Activated T-cell treated with anti-CD3 and anti-CD28 coated beads for 1 hour (primary cell): ENCODE measurements around the gene GRPEL2.
"Not testable (repeated sequence)": the region's sequence is repeated elsewhere in the genome, so short reads cannot be mapped to it uniquely, and the experiment has no call there.

Experiments
- DNase-seq: peaks from one replicate; pipeline ENCODE4 v3.0.0-alpha.2; 2020; ENCODE audit warnings: low read depth

The GRPEL2 gene

GRCh38 chr5:149376711-149377447 lies 31.6 kb downstream of the GRPEL2 start:
- no peak for DNase-seq

GRCh38 chr5:149378241-149378820 lies 33.0 kb downstream of the GRPEL2 start:
- no peak for DNase-seq

- DNase-seq: no peak
Observed at GRCh38 chr5:149379177-149379761, 34.0 kb downstream of the GRPEL2 start, which contains the start of gene IL17B. IL17B (minus strand) TSS chr5:149379292; CDS start chr5:149379225, 67 bp downstream.

DNA sequence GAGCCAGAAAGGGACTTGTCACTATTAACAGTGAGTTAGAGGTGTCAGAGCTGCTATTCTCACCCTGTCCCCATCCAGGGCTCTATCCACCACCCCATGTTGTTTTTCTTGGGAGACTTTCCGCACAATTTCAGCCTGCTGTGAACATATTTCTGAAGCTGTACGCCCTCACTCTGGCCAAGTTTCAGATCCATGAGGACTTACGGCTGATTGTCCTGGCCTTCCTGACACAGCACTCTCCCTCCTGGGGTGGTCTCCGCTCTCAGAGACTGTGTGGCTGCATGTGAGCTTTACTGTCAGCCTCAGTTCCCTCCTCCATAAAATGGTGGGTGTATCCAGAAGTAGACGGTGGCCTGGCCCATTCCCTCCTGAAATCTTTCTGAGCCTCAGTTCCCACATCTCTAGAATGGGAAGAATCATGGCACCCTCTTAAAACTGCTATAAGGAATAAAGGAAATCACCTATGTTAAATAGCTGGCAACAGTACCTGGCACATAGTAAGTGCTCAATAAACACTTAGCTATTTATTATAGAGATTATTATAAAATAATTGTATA lies 34.6 kb downstream of the GRPEL2 start:
- DNase-seq: no peak

GRCh38 chr5:149380466-149381121 lies 35.3 kb downstream of the GRPEL2 start:
- no peak for DNase-seq

- DNase-seq: no peak
Observed at GRCh38 chr5:149381261-149381985, 36.1 kb downstream of the GRPEL2 start.

DNA sequence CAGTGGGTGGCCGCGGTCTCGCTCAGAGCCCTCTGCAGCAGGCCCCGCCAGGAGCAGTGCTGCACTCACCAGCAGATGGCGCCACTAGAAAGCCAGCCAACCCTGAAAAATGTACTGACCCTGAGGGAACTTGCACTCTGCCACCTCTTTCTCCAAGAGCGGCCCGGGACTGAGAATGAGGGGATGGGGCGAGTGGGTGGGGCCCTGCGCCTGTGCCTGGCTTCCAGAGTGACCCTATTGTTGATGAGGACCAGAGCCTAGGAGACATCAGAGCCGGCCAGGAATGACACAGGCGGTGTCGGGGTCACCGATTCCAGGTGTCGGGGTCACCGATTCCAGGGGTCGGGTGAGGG lies 36.7 kb downstream of the GRPEL2 start:
- DNase-seq: peak; percentile 67

DNA sequence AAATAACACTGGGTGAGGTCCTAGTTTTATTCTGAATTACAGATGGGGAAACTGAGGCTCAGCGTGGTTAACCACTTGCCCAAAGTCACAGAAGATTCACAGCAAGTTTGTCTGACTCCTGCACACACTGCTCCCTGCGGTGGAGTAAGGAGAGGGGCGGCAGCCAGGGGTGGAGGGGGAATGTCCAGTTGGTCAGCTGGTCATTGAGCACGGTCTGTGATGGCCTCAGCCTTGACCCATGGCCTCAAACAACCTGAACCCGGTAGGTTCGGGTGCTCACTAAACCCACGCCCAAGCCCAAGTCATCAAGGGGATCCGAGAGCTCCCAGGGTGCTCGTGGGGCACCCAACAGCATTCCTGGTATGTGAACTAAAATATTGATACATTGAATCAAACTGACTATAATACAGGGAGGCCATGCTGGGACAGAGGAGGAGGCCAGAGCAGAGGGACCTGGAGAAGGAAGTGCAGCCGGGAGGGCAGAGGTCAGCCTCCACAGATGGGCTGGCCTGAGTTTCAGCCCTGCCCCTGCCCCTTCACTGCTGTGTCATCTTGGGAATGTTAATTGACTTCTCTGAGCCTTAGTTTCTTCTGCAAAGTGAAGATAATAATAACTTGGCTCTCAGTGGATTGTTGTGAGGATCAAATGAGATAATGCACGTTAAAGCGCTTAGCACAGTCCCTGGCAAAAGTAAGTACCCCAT lies 37.4 kb downstream of the GRPEL2 start:
- no peak for DNase-seq

GRCh38 chr5:149383399-149383798 lies 38.1 kb downstream of the GRPEL2 start:
- no peak for DNase-seq

DNA sequence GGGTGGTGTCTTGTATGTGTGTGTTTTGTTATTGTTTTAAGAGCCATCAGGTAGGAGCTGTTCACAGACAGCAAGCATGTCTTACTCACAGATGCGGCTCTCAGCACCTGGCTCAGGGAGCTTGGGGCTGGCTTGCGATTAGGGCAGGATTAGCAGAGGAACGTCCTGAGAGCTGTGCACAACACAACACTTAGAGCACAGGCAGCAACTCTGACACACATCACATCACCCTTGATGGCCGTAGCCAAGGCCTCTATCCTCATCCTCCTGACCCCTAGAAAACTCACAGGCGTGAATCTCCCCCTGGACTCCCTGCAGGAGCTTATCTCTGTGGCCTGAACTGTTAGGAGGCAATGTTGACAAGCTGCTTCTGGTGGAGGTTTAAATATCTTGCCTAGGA lies 40.9 kb downstream of the GRPEL2 start:
- DNase-seq: no peak

GRCh38 chr5:149387081-149387631 lies 41.9 kb downstream of the GRPEL2 start:
- DNase-seq: no peak

DNA sequence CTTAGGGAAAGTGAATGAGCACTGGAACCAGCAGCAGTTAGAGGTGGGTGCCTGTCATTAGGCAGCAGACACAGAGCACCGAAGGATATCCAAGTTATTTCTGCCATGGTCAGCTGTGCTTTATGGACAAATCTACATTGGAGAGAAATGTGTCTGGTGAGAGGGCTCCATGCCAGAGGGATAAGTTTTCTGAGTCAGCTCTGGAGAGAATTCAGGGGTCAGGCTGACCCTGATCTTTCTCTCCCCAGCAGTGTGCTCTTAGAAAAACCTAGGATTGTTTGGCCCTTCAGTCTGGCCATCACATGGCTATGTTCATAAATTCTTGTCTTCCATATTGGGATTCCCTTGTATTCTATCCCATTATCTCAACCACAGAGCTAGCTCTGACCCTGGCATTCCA lies 42.7 kb downstream of the GRPEL2 start:
- DNase-seq: no peak

GRCh38 chr5:149388498-149389190 lies 43.3 kb downstream of the GRPEL2 start:
- no peak for DNase-seq

DNA sequence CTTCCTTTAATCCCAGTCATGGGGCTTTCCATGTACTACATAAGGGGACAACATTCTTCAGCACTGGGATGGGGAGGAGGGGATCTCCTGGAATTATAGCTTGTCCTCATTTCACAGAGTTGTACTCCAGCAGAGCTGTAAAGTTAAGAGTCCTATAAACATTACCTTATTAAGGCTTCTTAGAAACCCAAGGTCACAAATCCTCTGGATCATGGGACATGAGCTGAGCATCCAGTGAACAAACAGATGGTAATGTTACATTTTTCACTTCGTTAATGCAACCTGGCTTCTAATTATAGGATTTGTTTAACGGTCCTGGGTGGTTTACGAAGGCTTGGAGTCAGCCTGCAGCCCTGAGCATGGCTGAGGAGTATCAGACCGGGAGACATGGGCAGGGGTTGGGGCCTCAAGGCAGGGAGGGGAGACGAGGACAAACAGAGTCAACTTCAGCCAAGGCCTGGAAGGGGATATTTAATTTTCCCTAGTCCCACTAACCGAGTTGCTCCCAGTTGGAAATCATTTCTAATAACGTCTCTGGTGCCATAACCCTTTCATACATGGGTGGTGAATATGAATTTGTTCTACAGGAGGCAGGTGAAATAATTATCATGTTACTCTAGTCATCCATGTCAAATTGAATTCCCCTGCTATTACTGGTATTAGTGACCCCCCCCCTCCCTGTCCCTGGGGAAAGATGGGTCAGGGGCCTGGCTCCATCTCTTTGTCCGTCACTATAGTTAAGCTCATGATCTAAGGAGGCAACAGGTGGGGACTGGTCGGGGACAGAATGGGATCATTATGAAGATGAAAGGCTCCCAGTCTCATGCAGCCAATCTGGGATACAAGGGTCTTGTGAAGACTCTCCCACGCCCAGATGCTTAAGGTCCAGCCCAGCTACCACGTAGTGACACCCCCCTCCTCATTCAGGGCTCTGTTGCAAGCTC lies 44.5 kb downstream of the GRPEL2 start:
- no peak for DNase-seq

- DNase-seq: not testable (repeated sequence)
Observed at GRCh38 chr5:149391076-149391475, 45.8 kb downstream of the GRPEL2 start.

DNA sequence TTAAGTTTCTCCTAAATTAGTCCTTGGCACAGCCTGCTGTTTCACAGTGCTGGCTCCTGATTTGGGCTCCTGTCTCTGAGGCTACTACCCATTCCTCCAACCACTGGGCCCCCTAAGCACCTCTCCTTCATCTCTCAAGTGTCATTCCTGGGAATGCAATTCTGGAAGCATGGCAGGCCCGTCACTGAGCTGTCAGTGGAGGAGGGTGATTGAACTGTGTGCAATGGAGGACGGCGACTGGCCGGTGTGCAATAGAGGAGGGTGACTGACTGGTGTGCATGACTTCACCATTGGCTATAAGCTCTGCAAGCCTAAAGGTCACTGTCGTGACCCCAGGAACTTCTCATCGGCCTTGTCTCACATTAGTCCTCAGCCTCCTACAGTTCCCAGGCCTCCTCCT lies 46.2 kb downstream of the GRPEL2 start:
- no peak for DNase-seq

DNA sequence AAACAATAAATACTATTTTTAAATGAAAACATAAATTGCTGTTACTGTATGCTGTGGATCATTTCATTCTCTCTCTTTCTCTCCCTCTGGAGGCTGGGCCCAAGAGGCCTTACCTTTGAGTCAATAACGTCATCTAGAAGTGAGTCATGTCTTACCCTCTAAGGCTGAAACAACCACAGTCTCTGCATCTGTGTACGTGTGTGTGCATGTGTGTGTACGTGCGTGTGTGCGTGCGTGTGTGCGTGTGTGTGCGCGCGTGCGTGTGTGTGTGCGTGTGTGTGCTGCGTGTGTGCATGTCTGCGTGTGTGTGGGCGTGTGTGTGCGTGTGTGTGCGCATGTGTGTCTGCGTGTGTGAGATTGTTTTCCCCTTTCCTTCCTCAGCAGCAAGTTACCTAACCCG lies 47.4 kb downstream of the GRPEL2 start:
- DNase-seq: no peak

DNA sequence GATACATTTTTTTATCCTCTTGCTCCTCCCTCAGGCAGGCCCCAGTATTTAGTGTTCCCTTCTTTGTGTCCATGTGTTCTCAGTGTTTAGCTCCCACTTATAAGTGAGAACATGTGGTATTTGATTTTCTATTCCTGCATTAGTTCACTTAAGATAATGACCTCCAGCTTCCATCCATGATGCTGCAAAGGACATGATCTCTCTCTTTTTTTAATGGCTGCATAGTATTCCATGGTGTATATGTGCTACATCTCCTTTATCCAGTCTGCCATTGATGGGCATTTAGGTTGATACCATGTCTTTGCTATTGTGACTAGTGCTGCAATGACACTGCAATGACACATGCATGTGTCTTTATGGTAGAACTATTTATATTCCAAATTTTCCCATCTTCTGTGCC lies 49.7 kb downstream of the GRPEL2 start:
- not testable (repeated sequence) for DNase-seq

- DNase-seq: no peak
Observed at GRCh38 chr5:149397530-149397929, 52.2 kb downstream of the GRPEL2 start.
